ENCODE data around the gene TMEM141.
"Not testable (repeated sequence)": the region's sequence is repeated elsewhere in the genome, so short reads cannot be mapped to it uniquely, and the experiment has no call there.

Gene TMEM141

GRCh38 chr9:136820971-136821825, 30.1 kb downstream of the TMEM141 start:
- no peak for DNase-seq

GRCh38 chr9:136821826-136822544, 30.8 kb downstream of the TMEM141 start:
- no peak for DNase-seq

- DNase-seq: no peak
Measured at GRCh38 chr9:136823136-136824046, 32.2 kb downstream of the TMEM141 start.

DNA sequence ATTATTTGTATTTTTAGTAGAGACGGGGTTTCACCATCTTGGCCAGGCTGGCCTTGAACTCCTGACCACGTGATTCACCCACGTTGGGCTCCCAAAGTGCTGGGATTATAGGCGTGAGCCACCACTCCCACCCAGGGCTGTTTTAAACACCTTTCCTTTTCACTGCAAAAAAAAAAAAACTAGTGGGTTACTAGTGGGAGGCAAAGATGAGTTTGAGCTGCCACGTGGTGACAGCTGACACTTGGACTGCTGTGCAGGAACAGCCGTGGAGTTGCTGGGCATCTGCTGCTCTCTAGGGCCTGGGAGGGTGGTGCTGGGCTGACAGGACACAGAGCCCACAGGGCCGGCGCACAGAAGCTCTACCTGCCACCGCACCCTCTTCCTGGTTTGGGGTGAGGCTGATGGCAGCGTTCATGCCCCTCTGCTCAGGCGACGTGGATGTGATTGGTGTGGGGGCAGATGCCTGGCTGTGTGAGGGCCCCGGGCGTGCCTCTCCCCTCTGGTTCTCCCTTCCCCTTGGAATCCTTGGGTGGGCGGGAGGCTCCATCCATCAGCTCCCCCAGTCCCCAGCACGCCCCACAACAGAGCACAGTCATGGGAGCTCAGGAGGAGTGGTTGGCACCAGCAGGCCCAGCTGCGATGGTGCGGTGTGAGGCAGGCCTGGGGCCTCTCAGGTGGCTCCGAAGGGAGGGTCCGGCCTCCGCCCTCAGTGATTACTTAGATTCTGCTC, 33.5 kb downstream of the TMEM141 start:
- DNase-seq: no peak

- no peak for DNase-seq
Measured at GRCh38 chr9:136825295-136826187, 34.4 kb downstream of the TMEM141 start.

DNA sequence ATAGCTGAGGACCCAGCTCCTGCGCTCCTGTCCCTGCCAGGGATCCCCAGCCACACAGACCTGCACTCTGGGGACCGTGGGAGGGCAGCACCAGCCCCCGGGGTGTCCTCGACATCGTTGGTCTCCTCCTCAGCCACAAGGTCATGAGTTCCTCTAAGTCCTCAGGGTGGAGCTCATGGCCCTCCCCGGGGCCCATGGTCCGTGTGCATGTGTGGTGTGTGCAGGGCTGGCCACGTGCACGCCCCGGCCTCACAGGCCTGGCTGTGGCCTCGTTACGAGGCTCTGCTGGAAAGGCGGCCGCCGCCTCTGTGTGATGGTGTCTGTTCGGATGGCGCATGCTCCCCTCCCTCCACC, 35.0 kb downstream of the TMEM141 start:
- DNase-seq: no peak

DNA sequence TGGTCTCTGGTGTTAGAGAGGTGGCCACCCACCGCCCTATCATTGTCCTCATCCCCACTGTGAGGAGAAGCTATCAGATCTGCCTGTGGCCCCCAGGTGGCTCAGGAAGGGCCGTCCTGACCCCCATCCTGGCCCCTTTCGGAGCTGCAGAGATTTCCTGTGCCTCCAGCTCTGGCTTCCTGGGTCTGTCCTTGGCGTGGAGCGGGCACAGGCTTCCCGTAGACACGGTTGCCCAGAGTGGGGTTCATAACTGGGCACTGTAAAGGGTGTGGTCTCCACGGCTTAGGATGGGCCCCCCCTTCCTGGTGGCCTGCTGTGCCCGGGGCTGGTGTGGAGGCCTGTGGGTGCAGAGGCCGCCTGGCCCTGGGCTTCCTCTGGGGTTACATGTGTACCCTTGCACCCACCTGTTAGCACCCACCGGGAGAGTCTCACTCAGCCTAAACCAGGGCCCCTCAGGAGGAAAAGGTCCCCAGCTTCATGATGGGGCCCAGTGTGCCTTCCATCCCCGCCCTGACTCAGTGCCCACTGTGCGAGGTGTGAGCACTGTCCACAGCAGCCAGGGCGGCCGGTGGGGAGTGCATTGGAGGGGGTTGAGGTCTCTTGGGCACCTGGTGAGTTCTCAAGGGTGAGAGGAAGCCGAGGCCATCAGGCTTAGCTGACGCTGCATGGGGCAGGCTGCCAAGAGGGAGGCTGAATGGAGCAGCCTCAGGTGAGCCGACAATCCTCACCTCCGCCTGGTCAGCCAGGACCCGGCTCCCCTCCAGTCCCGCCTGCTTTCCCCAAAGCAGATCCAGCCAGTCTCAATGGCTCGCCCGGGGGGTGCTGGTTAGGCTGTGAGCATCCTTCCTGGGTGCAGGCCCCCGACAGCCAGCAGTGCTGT, 35.8 kb downstream of the TMEM141 start:
- no peak for DNase-seq

GRCh38 chr9:136827794-136828473, 36.8 kb downstream of the TMEM141 start:
- DNase-seq: no peak

DNA sequence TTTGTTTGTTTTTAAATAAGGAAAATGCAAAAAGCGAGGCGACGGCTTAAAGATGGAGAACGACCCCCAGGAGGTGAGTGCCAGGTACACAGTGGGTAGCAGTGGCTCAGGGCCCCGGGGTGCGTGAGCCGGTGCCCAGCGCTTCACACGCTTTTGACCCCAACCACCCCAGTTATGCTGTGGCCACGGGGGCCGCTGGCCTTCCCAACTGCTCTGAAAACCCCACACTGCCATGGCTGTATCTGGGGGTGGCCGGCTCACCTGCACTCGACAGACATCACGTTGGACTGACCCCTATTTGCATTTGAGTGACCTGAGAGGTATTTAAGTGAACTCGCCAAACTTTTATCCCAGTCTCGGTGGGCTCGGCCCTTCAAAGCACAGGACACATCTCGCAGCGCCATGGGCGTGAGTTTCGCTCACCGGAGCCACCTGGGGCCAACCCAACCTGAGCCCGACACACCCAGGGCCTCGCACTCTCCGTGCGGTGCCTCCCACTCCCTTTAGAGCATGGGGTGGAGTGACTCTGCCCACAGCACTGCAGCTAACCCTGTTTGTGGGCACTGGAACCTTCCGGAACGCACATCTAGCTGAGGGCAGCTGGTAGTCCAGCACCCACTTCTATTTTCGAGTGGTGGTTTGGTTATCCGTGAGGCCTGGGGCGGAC, 37.5 kb downstream of the TMEM141 start:
- no peak for DNase-seq

- no peak for DNase-seq
Measured at GRCh38 chr9:136829412-136829811, 38.3 kb downstream of the TMEM141 start.

- DNase-seq: no peak
Measured at GRCh38 chr9:136829981-136830885, 39.1 kb downstream of the TMEM141 start.

- DNase-seq: no peak
Measured at GRCh38 chr9:136831002-136831719, 40.0 kb downstream of the TMEM141 start.

- DNase-seq: no peak
Measured at GRCh38 chr9:136831720-136832104, 40.6 kb downstream of the TMEM141 start.

- no peak for DNase-seq
Measured at GRCh38 chr9:136832581-136832980, 41.4 kb downstream of the TMEM141 start.

GRCh38 chr9:136833381-136834048, 42.4 kb downstream of the TMEM141 start:
- not testable (repeated sequence) for DNase-seq

DNA sequence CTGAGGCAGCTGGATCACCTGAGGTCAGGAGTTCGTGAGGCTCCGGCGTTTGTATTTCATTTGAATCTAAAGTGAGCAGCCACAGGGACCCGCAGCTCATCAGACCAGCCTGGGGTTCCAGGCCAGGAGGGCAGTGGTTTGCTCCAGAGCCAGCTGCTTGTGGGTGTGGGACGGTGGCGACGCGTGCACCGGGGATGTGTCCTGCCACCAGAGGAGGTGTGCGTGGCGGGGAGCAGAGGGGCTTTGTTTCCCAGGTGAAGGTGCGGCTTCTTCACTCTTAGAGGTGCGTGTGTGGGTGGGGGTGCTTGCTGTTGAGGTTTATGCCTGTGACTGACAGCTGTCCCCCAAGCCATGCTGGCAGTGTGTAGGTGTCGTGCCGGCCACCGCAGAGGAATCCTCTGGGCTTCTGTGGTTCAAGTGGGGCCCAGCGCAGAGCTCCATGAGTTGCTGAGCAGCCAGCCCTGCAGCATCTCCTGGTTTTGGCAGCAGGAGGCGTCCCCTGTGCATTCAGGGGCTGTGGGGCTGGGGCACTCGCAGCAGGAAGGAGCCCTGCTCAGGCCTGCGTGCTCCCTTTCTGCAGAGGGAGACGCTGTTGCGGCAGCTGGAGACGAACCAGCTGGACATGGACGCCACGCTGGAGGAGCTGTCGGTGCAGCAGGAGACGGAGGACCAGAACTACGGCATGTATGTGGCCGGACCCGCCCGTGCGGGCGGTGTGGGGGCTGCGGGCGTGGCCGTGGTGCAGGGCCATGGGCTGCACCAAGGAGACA, 44.2 kb downstream of the TMEM141 start:
- DNase-seq: no peak

All from NCI-H1105 (cell line).